Central memory CD8-positive, alpha-beta T cell (primary cell): Measurements from ENCODE around the gene MPZL2.
A peak's percentile ranks its signal among the peaks of the same experiment; 100 is the strongest.

Experiments used
- ATAC-seq: fragments of 150-1000 bp; cut with Tn5 transposase; replicated peaks from 2 replicates; pipeline ENCODE4 v1.10.0; 2022; ENCODE audit warnings: mild to moderate bottlenecking, moderate FRiP score, moderate number of reproducible peaks; ENCODE audit not compliant: poor library complexity, severe bottlenecking; ENCODE audit errors: extremely low read depth
- DNase-seq, 2 donors: peaks; one replicate each; pipeline ENCODE4 v3.0.0; 2021; ENCODE audit warnings: low spot score in 2 of 2
- H3K27ac Mint-ChIP-seq: one replicate; pipeline ENCODE4 v1.8.0; 2022; ENCODE audit warnings: low read depth, mild to moderate bottlenecking, moderate library complexity, mixed read lengths
- H3K27me3 Mint-ChIP-seq: one replicate; pipeline ENCODE4 v1.8.0; 2022; ENCODE audit warnings: mixed read lengths
- H3K36me3 Mint-ChIP-seq: one replicate; pipeline ENCODE4 v1.8.0; 2022; ENCODE audit warnings: mild to moderate bottlenecking, moderate library complexity, mixed read lengths; ENCODE audit not compliant: insufficient read depth
- H3K4me1 Mint-ChIP-seq: one replicate; pipeline ENCODE4 v1.8.0; 2022; ENCODE audit warnings: mixed read lengths
- H3K4me3 Mint-ChIP-seq: one replicate; pipeline ENCODE4 v1.8.0; 2022; ENCODE audit warnings: mild to moderate bottlenecking, moderate library complexity, mixed read lengths
- H3K9me3 Mint-ChIP-seq: one replicate; pipeline ENCODE4 v1.8.0; 2022; ENCODE audit warnings: mixed read lengths

The MPZL2 gene

DNA sequence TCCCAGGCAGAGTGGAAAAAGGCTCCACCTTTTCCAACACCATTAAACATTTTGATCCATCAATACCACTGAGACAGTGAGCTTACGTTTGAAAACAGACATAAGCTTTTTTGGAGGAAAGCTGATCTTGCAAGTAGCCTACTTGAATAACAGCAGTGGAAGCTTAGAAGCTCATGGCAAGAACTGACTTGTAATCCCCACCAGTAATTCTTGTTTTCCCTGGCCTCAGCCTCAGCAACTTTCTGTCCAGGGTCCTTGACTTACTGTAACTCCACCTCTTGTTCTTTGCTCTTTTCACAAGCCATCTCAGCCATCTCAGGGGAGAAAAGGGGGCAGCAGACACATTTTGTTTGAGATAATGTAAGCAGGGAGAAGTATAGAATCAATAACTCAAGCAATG lies 12.3 kb upstream of the MPZL2 start:
- ATAC-seq (no peak), DNase-seq (no peak)
- Mint-ChIP-seq H3K27me3 (no peaks in the 10 kb centered on the region), H3K4me3 (no peak overlapping the region), H3K27ac (no peak overlapping the region), H3K9me3 (no peaks in the 10 kb centered on the region), H3K36me3 (no peaks in the 10 kb centered on the region), H3K4me1 (peaks cover 2% of the 10 kb centered on the region)

DNA sequence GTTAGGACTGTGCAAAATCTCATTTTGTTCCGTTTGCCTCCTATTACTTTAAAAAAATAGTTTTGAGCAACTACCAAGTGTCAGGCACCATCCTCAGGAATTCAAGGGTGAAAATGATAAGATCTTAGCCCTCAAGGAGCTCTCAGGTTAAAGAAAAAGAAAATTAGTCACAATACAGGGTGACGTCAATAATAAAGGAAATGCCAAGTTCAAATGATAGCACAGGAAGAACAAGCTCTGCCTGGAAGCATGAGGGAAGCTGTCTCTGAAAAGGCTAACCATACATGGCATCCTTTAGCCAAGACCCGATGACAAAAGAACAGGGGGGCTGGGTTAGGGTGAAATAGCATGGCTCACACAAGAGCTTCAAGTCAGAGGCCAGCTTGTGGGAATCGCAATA lies 11.1 kb upstream of the MPZL2 start:
- Mint-ChIP-seq H3K27ac (no peak overlapping the region), H3K4me1 (no peaks in the 10 kb centered on the region), H3K9me3 (no peaks in the 10 kb centered on the region), H3K36me3 (no peaks in the 10 kb centered on the region), H3K27me3 (no peaks in the 10 kb centered on the region), H3K4me3 (no peak overlapping the region)
- ATAC-seq = no peak
- DNase-seq = no peak

DNA sequence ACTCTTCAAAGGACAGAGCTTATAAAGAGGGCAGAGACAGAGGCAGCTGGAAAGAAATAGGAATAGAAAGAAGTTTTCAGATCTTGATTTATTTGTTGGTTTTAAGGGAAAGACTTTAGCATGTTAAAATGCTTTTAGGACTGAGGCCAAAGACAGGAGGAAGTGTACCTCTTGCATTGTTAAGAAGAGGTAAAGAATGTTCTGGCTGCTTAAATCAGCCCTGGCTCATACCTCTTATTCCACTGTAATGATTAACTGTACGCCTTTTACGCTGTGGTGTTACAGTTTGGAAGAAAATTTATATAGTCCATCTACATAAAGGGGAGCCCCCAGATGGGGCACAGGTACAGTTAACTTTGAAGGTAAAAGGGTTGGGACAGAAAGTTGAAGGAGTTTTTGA lies 10.1 kb upstream of the MPZL2 start:
- no peak for ATAC-seq
- no peaks in the 10 kb centered on the region for H3K27me3 Mint-ChIP-seq
- H3K9me3 Mint-ChIP-seq = no peaks in the 10 kb centered on the region
- H3K36me3 Mint-ChIP-seq = no peaks in the 10 kb centered on the region
- no peak overlapping the region for H3K27ac Mint-ChIP-seq
- no peak for DNase-seq
- no peaks in the 10 kb centered on the region for H3K4me1 Mint-ChIP-seq
- no peak overlapping the region for H3K4me3 Mint-ChIP-seq

DNA sequence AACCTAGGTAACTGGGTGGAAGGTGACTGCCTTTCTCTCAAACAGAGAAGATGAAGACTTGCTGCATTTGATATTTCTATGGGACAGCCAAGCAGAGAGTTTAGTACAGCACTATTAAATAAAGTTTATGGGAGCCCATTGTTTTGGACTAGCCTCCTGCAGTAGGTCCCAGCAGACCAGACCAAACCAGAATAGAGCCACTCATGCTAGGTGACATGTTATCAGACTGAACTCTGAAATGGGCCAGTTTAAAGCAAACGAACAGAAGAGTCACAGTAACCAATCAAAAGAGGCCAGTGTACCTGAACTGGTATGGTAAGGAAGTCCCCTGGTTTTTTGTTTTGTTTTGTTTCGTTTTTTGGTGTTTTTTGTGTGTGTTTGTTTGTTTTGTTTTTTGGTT lies 7.9 kb upstream of the MPZL2 start:
- Mint-ChIP-seq H3K9me3 (no peaks in the 10 kb centered on the region), H3K4me3 (no peak overlapping the region), H3K27ac (no peak overlapping the region), H3K4me1 (no peaks in the 10 kb centered on the region), H3K27me3 (no peaks in the 10 kb centered on the region), H3K36me3 (no peaks in the 10 kb centered on the region)
- ATAC-seq (no peak), DNase-seq (no peak)

DNA sequence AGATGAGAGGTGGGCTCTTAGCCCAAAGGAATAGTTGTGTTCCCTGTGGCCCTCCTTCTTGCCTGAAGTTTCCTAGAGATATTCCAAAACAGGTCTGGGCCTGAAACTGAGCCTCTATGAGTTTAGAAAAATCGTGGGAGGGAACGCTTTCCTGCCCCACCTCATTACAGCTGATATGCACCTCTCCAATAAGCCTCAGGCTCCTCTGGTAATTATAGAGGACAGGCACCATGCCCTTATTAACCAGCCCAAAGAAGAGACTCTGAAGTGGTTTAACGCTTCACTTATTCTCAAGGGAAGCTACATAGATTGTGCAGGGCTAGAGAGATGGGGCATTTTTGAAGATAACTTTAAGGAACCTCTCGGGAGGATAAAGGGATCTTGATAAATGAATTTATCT lies 3.4 kb upstream of the MPZL2 start:
- Mint-ChIP-seq H3K4me1 (peaks cover 6% of the 10 kb centered on the region), H3K27me3 (peaks cover 26% of the 10 kb centered on the region)
- no peak for ATAC-seq

DNA sequence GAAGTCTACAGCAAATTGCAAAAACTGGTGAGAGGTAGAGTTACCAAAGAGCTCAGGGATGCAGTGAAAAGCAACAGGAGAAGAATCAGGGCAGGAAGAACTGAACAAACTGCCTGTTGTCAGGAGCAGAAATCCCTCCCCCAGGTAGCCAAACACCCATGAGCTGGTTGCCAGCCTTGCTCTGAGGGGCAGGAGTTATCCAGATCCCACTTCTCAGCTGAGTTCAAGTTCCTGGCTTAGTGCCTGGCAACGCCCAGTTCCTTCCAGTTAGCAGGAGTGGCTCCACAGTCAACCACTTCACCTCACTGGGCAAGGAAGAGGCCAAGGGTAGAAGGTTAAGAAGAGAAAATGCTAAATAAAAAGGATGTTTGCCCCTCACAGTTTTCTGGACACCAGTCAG lies 1.9 kb upstream of the MPZL2 start:
- Mint-ChIP-seq H3K27ac (no peak overlapping the region), H3K36me3 (no peaks in the 10 kb centered on the region), H3K9me3 (no peaks in the 10 kb centered on the region), H3K4me1 (peaks cover 6% of the 10 kb centered on the region), H3K27me3 (peaks cover 35% of the 10 kb centered on the region), H3K4me3 (no peak overlapping the region)
- ATAC-seq (no peak), DNase-seq (no peak)

More for the DNA sequence above, 3.4 kb upstream of the MPZL2 start:
- Mint-ChIP-seq H3K9me3 (no peaks in the 10 kb centered on the region), H3K27ac (no peak overlapping the region), H3K4me3 (no peak overlapping the region), H3K36me3 (no peaks in the 10 kb centered on the region)
- DNase-seq = no peak

DNA sequence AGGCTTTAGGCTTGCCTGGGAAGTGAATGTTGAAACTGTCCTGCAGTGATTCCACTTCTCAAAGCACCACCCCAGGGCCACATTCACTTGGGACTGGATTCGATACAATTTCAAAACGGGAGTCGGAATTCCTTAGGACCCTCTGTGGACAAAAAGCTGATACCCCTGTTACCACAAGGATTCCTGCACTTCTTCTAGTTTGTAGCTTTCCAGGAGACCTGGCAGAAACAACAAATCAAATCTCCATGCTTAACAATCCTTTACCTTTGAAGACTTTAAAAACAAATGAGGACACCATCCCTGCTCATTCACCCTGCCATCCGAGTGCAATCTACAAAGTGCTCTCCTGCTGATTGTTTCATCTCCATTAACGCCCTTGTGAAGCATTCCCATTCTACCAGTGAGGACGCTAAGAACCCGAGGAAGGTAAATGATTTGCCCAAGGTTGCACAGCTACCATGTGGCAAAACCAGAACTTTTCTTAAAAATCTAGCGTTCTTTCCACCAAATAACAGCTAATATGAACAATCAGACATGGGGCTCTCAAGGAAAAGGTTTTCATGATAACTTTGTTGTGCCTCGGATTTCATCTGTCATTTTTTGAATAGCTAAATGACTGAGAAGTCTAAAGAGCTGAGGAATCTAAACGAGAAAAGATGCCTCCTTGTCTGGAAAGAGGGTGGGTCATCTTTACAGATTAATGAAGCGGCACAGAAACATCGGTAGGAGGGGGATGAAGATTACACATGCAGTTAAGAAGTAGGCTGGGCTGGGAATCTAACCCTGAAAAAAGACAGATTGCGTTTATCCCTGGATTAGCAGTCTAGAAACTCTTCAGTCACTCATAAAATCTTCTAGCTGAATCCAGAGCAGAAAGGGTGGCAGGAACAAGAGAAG lies 720 bp upstream of the MPZL2 start:
- ATAC-seq (no peak), DNase-seq (no peak)
- H3K4me1 Mint-ChIP-seq = peaks cover 6% of the 10 kb centered on the region
- H3K27ac Mint-ChIP-seq = peak overlapping the region; percentile 81
- H3K9me3 Mint-ChIP-seq = no peaks in the 10 kb centered on the region
- H3K36me3 Mint-ChIP-seq = no peaks in the 10 kb centered on the region
- peak overlapping the region; percentile 75 for H3K4me3 Mint-ChIP-seq
- H3K27me3 Mint-ChIP-seq = peaks cover 35% of the 10 kb centered on the region

DNA sequence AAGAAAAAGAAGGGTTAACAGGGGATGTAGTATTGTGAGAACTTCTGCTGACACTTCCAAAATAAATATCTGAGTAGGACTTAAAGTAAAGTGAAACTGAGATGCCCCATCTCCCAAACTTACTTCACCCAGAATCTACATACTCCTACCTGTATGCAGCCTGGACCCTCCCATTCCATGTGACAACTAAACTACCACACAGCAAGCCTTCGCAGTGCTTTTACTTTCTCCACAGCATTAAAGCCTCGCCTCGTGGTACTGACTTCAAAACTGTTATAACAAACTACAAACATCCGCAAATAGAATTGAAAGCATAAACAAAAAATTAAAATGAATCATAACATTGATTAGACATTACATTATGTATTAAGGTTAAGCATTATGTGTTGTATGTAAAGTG lies 985 bp downstream of the MPZL2 start:
- H3K4me1 Mint-ChIP-seq = peaks cover 6% of the 10 kb centered on the region
- H3K4me3 Mint-ChIP-seq = no peak overlapping the region
- no peaks in the 10 kb centered on the region for H3K9me3 Mint-ChIP-seq
- no peak for DNase-seq
- no peak for ATAC-seq
- H3K27me3 Mint-ChIP-seq = peaks cover 35% of the 10 kb centered on the region
- H3K27ac Mint-ChIP-seq = no peak overlapping the region
- H3K36me3 Mint-ChIP-seq = peaks cover 1% of the 10 kb centered on the region

DNA sequence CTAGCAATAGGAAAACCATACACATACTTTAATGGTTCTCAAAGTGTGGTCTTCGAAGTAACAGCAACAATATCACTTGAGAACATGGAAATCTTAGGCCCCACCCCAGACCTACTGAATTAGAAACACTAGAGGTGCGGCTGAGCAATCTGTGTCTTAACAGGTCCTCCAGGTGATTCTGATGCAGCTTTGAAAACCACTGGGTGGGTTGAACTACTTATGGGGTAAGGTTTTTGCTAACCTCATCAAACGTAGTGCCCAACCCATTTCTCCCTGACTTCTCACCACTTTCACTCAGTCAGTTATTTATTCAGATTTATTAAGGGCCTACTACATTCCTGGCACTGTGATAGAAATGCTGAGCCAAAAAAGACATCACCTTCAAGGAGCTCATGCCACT lies 3.7 kb downstream of the MPZL2 start:
- peak; percentile 65 for ATAC-seq
- peaks cover 6% of the 10 kb centered on the region for H3K4me1 Mint-ChIP-seq
- H3K4me3 Mint-ChIP-seq = no peak overlapping the region
- no peak for DNase-seq
- peaks cover 1% of the 10 kb centered on the region for H3K36me3 Mint-ChIP-seq
- H3K27me3 Mint-ChIP-seq = peaks cover 35% of the 10 kb centered on the region
- H3K27ac Mint-ChIP-seq = no peak overlapping the region
- H3K9me3 Mint-ChIP-seq = no peaks in the 10 kb centered on the region

DNA sequence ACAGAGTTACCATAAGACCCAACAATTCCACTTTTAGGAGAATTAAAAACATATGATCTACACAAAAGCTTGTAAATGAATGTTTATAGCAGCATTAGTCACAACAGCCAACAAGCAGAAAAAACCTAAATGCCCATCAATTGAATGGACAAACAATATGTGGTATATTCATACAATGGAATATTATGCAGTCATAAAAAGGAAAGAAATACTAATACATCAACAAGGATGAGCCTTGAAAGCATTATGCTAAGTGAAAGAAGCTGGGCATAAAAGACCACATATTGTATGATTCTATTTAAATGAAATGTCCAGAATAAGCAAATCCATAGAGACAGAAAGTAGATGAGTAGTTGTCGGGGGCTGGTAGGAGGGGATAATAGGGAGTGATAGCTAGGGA lies 5.0 kb downstream of the MPZL2 start:
- Mint-ChIP-seq H3K27ac (no peak overlapping the region), H3K36me3 (peaks cover 1% of the 10 kb centered on the region), H3K27me3 (peaks cover 26% of the 10 kb centered on the region), H3K4me3 (no peak overlapping the region), H3K9me3 (no peaks in the 10 kb centered on the region), H3K4me1 (peaks cover 2% of the 10 kb centered on the region)
- DNase-seq (no peak), ATAC-seq (no peak)

DNA sequence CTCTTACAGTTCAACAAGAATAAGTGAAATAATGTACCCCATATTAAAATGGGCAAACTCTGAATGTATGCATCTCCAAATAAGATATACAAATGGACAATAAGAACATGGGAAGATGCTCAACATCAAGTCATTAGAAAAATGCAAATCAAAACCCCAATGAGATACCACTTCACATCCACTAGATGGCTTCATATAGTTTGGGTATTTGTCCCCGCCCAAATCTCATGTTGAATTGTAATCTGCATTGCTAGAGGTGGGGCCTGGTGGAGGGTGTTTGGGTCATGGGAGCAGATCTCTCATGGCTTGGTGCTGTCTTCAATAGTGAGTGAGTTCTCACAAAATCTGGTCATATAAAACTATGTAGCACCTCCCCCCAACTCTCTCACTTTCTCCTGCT lies 5.7 kb downstream of the MPZL2 start:
- peaks cover 1% of the 10 kb centered on the region for H3K36me3 Mint-ChIP-seq

DNA sequence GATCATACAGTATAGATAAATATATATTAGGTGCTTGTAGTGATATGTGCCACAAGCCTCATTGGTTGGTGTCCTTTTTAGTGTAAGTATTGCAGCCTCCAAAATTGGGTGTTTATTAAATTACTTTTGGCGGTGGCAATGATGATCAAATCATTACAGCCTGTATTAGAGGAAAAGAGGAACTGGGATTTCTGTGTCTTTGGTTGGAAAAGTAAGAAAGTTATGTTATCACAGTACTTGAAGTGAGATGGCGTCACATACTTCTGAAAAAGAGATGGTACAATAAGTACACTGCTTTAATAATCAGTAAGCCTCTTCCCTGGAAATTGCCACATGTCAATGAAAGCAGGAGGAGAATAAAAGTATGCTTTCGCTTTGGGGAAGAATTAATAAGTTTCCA lies 11.4 kb downstream of the MPZL2 start:
- Mint-ChIP-seq H3K27ac (peak overlapping the region; percentile 100), H3K27me3 (no peaks in the 10 kb centered on the region), H3K36me3 (peaks cover 17% of the 10 kb centered on the region), H3K9me3 (no peaks in the 10 kb centered on the region), H3K4me1 (peaks cover 28% of the 10 kb centered on the region), H3K4me3 (peak overlapping the region; percentile 99)
- DNase-seq (no peak), ATAC-seq (no peak)

More for the DNA sequence above, 5.7 kb downstream of the MPZL2 start:
- Mint-ChIP-seq H3K27ac (no peak overlapping the region), H3K27me3 (peaks cover 19% of the 10 kb centered on the region), H3K4me3 (no peak overlapping the region), H3K9me3 (no peaks in the 10 kb centered on the region), H3K4me1 (no peaks in the 10 kb centered on the region)
- ATAC-seq (no peak), DNase-seq (no peak)

DNA sequence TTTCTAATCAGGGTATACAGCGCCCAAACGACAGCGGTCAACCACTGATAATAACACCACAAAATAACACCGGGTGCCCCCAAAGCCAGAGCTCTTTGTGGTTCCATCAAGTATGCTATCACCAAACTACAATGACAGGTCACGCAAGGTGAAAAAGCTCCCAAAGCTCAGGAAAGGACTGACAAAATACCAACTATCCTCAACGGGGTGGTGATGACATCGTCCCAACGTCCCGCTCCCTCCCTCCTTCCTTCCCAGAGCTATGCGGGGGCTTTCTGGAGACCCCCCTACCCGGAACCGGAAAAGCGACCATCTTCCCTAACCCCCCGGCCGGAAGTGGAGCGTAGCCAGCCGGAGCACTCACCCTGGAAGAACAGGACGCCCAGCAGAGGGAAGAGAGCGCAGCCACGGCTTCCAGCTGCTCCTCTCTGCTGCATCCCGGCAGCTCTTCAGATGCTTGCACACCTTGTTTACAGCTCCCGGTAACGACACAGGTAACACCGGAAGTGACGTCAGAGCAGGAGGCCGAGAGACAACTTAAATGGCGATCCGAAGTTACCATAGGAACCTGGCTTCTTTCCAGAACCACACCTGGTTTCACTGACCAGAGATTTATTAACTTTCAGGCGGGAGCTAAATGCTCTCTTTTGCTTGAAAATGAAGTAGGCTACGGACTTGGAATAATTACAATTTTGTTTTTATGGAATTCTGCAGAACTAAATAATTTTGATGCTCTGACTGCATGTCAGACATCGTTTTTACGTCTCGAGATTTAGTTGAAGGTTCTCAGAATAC lies 12.0 kb downstream of the MPZL2 start, which contains the start of gene MPZL3:
Gene MPZL3 (minus strand): TSS at position 508 of the 795 bp plus-strand sequence. CDS start 71 bp downstream, at position 437.
- ATAC-seq (peak; percentile 87), DNase-seq (peak; percentile 73 to 85)
- Mint-ChIP-seq H3K36me3 (peaks cover 17% of the 10 kb centered on the region), H3K27me3 (no peaks in the 10 kb centered on the region), H3K9me3 (no peaks in the 10 kb centered on the region), H3K4me1 (peaks cover 34% of the 10 kb centered on the region), H3K27ac (peak within 1 kb of the TSS; percentile 100), H3K4me3 (peak within 1 kb of the TSS; percentile 99)
